GM21390 (cell line): ENCODE data around the gene KCNJ5.

ENCODE experiments used
- ATAC-seq: cut with Tn5 transposase; IDR thresholded peaks from one replicate; pipeline ENCODE4 v1.9.1; 2021; ENCODE audit not compliant: unreplicated experiment

KCNJ5 gene

GRCh38 chr11:128946648-128947047 lies 55.5 kb downstream of the KCNJ5 start:
- no peak for ATAC-seq

DNA sequence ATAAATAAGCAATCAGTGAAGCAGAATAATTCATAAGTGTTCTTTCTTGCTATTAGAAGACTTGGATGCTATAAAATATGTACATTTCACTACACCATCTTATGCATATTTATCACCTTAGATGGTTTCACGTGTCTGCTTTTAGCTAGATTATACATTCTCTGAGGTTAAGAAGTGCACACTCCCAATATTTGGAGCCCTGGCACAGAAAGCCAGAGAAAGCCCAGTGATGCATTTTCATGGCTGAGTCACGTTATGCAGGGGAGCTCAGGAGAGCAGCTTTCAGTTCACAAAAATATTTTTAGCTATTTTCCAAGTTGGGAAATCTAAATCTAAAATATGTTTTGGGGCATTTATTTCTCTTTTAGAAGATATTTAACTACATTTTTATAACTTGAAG lies 56.6 kb downstream of the KCNJ5 start:
- no peak for ATAC-seq

DNA sequence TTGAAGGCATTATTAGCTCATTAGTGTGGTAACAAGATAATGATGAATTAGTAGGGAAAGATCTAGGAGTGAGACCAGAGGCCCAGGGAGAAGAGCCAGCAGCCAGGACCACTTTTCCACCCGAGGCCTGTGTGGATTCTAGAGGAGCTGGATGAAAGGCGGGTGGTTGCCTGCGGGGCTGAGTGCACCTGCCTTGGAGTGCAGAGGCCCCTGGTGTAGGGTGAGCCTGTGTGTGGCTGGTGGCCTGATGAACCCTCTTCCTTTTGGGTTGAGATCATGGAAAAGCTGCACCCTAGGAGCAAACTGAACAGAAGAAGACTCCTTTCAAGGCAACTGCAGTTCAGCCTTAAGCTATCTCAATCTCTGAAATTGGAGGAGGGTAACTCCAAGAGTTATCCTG lies 57.4 kb downstream of the KCNJ5 start:
- ATAC-seq = no peak

GRCh38 chr11:128949791-128950454 lies 58.8 kb downstream of the KCNJ5 start:
- no peak for ATAC-seq

GRCh38 chr11:128953151-128953550 lies 62.0 kb downstream of the KCNJ5 start:
- ATAC-seq = no peak

DNA sequence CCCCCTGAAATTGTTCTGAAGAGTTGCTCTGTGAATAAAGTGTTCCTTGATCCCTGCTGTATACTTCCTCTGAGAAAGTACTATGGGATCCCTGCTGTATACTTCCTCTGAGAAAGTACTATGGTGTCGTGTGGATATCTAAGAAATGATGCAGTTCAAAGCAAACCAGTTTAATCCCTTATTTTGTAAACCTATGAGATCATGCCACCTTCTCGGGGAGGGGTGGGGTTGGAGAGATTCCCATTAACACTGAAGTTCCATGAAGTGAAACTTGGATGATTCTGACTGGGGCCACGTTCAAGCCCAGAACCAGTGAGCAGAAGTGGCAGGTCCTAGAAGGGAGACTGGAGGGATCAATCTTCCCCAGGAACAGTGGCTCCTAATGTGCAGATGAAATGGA lies 64.5 kb downstream of the KCNJ5 start:
- ATAC-seq = no peak

DNA sequence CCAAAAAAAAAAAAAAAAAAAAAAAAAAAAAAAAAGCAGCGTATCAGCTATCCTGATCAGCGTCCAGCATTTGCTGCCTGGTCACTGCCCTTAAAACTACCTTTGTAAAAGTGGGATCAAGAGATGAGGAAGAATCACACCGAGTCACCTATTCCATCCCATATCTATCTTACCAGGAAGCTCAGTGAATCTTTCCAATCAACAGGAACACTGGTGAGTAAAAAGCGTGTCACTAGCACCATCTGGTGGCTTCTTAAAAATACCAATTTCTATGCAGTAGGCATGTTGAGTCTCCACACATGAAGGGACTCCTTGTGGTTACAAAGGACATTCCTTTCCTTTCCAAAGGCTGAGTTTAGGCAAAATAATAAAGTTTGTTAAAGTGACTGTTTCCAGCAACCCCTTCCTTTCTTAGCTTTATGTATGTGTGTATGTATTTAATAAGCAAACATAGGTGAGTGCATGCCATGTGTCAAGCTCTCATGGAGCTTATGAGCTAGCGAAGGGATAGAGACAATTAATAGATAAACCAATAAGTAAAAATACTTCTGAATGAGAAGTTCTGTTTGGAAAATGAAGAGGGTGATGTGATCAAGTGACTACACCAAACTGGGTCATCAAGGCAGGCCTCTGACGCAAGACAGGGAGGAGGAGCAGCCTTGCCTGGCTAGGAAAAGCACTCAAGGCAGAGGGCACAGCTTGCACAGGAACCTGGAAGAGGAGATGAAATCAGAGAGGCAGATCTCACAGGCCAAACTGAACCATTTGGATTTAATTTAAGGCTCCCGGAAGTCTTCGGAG lies 65.4 kb downstream of the KCNJ5 start:
- peak; percentile 60 for ATAC-seq

DNA sequence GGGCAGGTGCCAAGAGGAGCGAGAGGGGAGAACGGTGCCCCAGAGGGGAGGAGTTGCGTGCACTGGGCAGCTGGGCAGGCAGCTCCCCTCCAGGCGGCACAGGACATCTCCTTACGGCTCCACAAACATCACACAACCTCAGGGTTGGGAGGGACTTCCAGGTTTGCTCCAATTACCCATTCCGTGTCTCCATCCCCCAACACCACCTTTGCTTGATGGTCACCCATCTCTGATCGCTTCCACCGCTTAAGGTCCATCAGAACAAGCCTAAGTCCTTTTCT lies 66.0 kb downstream of the KCNJ5 start:
- no peak for ATAC-seq

GRCh38 chr11:128961645-128962044 lies 70.5 kb downstream of the KCNJ5 start:
- no peak for ATAC-seq

- ATAC-seq = no peak
Measured at GRCh38 chr11:128962896-128963295, 71.7 kb downstream of the KCNJ5 start.

DNA sequence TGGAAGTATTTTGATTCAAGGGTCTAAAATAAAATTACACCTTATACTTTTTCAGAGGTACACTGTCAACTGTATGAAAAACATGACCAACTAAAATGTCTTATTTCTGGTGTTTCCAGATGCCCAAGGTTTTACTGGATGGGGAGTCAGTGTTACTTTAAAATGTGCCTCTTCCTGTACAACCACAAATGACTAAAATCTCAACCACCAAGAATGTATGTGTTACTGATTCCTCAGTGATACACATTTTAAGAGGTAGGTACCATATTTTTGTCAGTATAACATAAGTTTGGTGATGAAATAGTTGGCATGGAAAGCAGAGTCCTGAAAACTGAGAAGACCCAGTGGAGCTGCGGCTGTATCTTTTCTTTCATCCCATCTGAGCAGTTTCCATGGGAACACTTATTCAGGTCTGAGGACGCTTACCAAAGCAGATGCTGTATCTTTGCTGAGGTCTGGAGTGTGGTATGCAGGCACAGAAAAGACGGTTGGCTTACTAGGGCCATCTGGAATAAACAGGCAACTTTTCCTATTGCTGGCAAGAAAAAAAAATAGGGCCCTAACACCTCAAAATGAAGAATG lies 72.7 kb downstream of the KCNJ5 start:
- no peak for ATAC-seq

DNA sequence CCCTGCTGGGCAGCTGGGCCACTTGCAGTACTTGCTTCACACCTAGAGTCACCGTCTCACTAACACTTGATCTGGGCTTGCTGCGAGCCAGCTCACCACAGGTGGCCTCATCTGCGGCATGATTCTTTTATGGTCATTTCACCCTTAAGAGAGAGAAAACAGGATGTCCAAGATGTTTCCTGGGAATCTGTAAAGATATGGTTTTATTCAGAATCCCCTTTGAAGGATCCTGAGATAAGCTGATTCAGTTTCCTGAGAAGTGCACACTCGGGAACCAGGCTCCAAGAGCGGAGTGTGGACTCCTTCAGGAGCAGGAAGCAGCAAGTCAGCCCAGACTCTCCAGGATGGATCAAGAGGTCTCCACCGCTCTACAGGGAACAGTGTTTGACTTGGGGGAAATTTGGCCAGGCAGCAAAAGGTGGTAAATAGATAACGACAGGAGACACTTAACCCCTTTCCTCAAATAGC lies 73.3 kb downstream of the KCNJ5 start:
- ATAC-seq = no peak

DNA sequence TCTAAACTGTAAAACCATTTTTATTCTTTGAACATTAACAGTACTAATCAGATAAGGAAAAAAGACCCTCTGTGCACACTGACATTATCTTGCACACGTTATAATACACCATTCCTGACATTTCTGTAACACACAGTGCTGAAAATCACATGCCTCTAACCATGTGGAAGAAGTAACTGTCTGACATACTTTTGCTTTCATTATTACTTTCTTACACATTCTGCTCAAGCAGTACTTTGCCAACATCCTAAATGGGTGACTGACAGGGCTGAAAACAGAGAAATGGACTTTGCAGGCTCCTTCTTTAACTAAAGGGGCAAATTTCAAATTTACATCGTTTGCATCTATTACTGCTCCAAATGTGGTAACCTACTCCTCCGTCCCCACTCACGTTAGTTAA lies 74.3 kb downstream of the KCNJ5 start:
- peak; percentile 99 for ATAC-seq

DNA sequence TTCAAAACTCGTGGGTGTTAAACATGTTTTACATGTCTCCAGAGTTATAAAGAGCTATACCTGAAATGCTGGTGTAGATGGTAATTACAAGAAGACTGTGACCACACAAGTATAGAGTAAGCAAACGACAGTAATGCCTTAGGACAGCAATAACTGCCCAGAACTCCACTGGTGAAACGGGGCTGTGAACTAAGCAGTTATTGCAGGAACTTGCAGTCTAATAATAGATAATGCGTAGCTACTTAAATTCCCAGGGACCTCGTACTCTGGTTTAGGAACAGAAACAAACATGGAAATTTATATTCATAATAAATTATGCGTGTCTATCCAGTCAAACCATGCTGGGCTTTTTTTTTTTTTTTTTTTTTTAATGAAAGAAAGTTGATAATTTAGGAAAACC lies 76.4 kb downstream of the KCNJ5 start:
- ATAC-seq = no peak

- ATAC-seq = no peak
Measured at GRCh38 chr11:128968916-128969315, 77.8 kb downstream of the KCNJ5 start.
